SH-SY5Y (cell line): Measurements from ENCODE around the gene COX8A.

Experiments
- GATA2 ChIP-seq: IDR thresholded peaks from 2 replicates; pipeline ENCODE4 v1.6.1; 2011; ENCODE audit warnings: mild to moderate bottlenecking, low read depth, low read length
- GATA3 ChIP-seq: IDR thresholded peaks from 2 replicates; pipeline ENCODE4 v1.6.1; 2011; ENCODE audit warnings: low read depth, mild to moderate bottlenecking, low read length, moderate library complexity

- TF ChIP-seq GATA3 (no peak), GATA2 (no peak)
These were observed 50.8 kb downstream of the COX8A start for GRCh38 chr11:64025205-64025604.
